Glomerular visceral epithelial cell (primary cell): ENCODE data around the gene DCAF12.
"Not testable (repeated sequence)": the region's sequence is repeated elsewhere in the genome, so short reads cannot be mapped to it uniquely, and the experiment has no call there.

Experiments used
- DNase-seq: peaks from one replicate; pipeline ENCODE4 v3.0.0-alpha.2; 2016; ENCODE audit errors: extremely low spot score

DCAF12 gene

DNA sequence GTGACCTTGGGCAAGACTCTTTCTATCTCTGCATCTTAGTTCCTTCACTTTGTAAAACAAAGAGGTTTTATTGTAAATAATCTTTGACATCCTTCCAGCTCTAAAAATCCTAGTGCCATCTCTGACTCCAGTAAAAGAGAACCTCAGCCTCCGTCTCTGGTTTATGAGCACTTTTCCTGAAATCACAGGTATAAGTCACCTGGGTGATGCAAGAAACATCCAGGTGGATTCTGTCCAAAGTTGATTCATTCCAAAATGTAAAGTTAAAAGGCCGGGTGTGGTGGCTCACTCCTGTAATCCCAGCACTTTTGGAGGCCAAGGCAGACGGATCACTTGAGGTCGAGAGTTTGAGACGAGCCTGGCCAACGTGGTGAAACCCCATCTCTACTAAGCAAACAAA is 56.7 kb downstream of the DCAF12 start:
- DNase-seq, result no peak

DNA sequence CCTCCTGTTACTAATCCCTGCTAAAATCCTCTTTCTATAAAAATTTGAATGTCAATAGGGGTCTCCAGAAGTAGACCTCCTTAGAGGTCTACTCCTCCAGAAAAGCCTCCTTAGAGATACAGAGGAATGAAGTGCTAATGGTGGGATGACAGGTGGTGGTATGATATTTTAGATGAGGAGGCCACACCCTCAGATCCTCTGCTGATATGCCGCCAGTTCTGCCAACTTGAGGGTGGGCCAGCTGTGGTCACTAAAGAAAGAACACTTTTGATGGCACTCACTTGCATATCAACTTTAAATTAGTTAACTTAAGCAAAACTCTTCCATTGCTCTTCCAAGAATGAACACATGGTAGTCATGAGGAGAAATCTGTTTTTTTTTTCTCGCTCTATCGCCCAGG is 61.0 kb downstream of the DCAF12 start:
- DNase-seq, result no peak

DNA sequence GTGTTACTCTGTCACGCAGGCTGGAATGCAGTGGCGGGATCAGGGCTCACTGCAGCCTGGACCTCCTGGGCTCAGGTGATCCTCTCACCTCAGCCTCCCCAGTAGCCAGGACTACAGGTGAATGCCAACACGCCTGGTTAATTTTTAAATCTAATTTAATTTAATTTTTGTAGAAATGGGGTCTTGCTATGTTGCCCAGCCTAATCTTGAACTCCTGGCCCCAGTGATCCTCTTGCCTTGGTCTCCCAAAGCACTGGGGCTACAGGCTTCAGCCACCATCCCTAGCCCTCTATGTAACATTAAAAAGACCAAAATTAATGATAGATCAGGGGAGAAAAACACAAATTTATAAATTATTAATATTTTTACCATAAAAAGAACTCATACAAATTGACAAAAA is 66.5 kb downstream of the DCAF12 start:
- no peak for DNase-seq

DNA sequence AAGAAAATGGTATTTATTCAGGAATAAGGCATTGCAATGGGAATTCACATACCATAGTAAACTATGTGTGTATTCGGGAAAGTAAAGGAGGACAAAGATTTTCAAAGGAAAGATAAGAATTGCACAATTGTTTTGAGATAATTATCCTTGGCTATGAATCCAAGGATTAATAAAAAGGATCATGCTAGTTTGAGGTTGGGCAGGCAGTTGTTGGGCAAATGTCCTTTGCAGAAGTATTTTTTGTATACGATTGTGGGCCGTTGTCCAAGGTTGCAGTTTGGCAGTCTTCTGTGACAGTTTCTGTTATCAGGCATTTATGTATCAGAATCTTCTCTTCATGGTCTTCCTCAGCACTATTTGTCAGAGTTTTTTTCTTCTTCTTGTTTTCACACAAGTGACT is 67.2 kb downstream of the DCAF12 start:
- no peak for DNase-seq

DNA sequence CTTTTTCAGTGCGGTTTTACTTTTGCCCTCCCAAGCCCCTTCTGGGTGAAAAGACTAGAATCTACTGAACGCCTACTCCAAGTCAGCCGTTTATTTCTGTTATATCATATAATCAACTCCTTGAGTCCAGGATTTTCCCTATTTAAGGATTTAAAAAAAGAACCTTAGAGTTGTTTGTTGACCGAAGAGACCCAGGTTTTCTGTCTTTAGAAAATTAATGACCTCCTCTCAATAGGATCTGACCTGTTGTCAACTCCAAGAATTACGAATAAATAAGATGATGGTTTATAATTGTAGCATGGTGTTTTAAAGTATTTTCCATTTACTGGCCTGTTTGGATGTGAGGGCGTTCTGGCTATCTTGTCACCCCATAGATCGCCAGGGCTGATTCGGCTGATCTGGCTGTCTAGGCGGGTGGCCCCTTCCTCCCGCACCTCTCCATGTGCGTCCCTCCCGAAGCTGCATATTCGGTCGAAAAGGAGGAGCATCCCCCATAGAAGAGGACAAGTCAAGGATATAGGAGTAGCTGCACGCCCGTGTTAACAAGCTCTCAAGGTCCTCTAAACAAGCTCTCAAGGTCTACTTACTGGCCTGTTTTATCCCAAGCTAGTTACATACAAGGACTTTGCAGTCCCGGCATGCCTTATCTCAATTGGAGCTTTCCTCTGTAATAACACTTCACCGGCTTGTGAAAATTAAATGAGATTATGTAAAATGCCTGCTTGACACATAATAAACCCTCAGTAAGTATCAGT is 76.7 kb downstream of the DCAF12 start:
- no peak for DNase-seq

DNA sequence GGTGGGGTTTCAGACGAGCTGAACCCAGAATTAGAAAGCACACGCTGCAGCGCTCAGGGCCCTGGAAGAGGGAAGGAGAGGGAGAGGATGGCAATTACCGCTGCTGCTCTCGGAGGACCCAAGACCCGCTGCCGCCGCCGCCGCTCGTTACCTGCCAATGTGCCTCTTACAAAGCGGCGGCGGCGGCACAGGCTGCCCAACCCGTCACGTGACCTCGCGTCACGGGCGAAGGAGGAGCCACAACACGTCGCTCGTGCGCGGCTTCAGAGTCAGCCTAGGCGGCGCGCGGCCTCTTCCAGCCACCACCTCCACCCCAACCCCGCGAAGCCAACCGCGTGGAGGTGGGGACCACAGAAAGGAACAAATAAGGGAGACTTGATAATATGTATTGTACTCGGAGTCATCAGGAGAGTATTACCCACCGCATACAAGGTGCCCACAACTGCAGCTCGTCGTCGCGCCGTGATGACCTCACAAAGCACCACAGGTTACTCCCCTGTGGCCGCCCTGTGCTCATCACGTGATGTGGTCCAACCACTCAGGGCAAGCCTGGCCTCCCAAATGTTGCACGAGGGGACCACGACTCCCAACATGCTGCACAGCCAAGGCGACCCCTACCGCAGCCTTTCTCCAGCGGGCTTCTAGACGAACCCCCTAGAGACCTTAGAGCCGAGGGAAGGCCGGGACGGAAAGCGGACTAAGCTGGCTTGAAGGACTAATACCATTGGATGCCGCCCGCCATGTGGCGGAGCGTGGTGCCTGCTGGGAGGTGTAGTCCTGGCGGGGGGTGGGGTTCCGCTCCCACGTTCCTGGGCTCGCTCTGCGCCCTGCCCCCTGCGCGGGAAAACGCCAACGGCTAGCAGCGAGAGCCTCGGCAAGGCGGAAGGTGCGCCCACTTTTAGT is 77.5 kb downstream of the DCAF12 start, which contains the start of gene UBAP2:
Gene UBAP2, minus strand, starts transcription at position 161 of the 903 bp plus-strand sequence. CDS start 31,739 bp downstream, outside the sequence.
- peak; percentile 96 for DNase-seq

DNA sequence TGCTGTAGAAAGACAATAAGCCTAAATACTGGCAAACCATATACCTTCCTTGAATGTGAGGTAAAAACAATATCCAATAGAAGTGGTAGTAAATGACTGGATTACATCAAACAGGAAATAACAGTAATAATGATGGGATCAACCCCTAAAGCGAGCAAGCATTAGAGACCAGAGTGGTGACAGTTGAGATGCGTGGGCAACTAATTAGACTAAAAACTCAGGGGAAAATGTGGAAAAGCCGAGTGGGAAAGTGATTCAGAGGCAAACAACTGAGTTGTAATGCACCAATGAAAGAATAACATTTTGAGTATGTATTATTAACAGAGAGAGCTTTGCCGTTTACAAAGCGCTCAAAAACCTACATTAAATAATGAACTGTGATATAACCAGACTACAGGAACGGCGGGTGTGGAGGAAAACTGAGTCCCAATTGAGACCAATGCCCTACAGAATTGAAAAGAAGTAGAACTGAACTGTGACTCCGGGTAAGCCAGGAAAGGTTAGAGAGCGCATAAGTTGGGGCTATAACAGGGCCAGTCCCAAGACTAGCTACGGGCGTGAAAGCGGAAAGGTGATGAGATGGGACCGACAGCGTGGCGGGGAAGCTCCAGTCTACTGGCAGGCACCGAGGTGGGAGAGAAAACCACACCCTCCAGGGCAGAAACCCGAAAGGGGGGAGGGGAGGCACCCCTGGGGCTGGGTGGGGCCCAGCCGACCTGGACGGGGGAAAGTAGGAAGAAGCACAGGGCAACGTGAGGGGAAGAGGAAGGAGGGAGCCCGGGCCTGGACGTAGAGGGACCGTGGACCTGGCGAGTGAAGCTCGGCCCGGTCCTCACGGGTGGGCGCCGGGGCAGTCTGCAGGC is 78.4 kb downstream of the DCAF12 start:
- DNase-seq, result peak; percentile 66

DNA sequence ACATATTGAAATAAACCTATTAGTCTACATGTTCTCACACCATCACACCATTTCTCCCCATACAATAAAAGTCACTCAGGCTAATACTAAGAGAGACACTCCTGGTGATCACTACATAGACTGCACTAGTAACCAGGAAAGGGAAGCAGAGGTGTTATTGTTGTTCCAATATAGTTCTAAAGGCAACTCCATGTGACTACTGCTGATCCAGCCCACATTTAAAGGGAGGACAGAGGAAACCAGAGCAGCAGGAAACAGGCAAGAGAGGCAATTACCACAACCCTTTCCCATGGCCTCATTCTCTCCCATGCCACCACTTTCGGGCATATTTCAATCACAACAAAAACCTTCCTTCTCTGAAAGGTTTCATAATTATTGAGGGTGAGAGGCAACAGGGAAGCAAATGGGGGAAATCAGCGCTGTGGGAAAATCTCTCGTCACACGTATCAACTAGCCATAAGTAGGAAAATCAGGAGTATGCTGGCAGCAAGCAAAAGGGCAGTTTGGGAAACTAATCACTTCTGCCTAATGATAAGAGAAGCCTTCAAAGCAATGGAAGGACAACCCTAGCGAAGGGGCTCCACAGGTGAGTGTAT is 79.6 kb downstream of the DCAF12 start:
- DNase-seq, result peak; percentile 19

DNA sequence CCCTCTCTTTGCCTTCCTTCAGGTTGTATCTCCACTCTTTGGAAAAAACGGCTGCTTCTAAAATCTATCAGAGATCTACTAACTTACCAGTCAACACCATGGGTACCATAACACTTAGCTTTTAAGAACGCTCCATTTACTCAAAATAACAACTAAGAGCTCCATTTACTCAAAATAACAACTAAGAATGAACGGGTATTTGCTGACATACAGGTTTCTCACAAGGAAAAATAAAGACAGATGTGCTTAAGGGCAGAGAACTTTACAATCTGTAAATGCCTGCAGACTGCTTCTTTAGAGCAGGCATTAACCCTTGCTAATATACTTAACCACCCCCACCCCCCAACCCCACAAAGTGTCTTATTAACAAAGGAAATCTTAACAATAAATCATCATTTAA is 80.6 kb downstream of the DCAF12 start:
- no peak for DNase-seq

DNA sequence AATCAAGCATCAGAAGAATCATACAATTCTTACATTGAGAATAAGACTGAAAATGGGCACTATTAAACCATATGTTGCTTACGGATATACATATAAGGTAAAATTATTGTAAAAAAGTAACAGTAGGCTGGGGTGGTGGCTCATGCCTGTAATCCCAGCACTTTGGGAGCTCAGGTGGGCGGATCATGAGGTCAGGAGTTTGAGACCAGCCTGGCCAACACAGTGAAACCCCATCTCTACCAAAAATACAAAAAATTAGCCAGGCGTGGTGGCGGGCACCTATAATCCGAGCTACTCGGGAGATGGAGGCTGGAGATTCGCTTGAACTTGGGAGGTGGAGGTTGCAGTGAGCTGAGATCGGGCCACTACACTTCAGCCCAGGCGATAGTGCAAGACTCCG is 84.4 kb downstream of the DCAF12 start:
- DNase-seq, result not testable (repeated sequence)

DNA sequence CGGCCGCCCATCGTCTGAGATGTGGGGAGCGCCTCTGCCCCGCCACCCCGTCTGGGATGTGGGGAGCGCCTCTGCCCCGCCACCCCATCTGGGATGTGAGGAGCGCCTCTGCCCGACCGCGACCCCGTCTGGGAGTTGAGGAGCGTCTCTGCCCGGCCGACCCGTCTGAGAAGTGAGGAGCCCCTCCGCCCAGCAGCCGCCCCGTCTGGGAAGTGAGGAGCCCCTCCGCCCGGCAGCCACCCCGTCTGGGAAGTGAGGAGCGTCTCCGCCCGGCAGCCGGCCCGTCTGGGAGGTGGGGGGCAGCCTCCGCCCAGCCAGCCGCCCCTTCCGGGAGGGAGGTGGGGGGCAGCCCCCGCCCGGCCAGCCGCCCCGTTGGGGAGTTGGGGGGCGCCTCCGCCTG is 87.6 kb downstream of the DCAF12 start:
- not testable (repeated sequence) for DNase-seq

DNA sequence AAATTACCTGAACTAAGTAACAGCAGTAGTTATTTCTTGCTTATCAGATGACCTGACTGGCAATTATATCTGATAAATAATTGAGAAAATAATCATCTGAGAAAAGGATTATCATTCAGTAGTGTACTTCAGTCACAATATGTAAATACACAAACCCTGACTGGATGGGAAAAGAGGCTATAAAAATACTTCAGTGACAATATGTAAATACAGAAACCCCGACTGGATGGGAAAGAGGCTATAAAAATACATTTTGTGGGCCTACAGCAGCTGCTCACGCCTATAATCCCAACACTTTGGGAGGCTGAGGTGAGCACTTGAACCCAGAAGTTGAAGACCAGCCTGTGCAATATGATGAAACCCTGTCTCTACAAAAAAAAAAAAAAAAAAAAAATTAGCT is 88.9 kb downstream of the DCAF12 start:
- DNase-seq, result no peak

DNA sequence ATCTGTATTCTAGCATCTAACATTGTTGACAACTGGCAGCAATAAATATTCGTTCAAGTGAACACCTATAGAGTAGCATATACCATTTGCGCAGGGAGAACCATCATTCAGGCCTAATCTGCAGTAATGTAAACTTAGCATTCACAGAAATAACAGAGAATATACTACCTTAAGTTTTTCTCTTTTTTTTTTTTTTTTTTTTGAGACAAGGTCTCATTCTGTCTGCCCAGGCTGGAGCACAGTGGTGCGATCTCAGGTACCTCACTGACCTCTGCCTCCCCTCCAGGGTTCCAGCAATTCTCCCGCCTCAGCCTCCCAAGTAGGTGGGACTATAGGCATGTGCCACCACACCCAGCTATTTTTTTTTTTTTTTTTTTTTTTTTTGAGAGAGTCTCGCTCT is 89.9 kb downstream of the DCAF12 start:
- no peak for DNase-seq
